HL-60 (cell line): ENCODE results near the gene SNX25.

ENCODE experiments used
- POLR2AphosphoS5 ChIP-seq: IDR thresholded peaks from 2 replicates; pipeline ENCODE4 v1.6.1; 2012; ENCODE audit warnings: low read depth
- SPI1 ChIP-seq: IDR thresholded peaks from 2 replicates; pipeline ENCODE4 v1.6.1; 2012; ENCODE audit warnings: low read depth, mild to moderate bottlenecking, borderline replicate concordance
- TF ChIP-seq, protein P1 (sequence below): IDR thresholded peaks from one replicate; pipeline ENCODE4 v1.5.1; 2011; ENCODE audit warnings: low read length, control low read depth, inconsistent platforms; ENCODE audit not compliant: insufficient read depth
- TF ChIP-seq, protein P2 (sequence below): IDR thresholded peaks from 2 replicates; pipeline ENCODE4 v1.6.1; 2012; ENCODE audit warnings: low read depth; ENCODE audit not compliant: insufficient replicate concordance

DNA sequence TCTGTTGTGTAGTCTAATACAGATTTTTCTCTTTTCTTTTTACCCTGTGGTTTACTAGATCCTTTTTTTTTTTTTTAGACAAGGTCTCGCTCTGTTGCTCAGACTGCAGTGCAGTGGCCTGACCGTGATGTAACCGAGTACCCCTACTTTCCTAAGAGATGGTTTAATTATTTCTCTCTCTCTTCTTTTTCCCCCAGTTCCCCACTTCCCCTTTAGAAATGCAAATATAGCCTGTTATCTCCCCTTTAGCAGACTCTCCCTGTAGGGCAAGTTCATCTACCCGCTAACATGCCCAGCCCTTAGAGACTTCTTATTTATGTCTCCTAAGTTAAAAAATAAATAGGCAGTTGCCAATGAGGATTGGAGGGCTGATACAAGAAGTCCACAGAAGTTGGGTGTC, 4.5 kb downstream of the SNX25 start:
- TF ChIP-seq, protein P1, sequence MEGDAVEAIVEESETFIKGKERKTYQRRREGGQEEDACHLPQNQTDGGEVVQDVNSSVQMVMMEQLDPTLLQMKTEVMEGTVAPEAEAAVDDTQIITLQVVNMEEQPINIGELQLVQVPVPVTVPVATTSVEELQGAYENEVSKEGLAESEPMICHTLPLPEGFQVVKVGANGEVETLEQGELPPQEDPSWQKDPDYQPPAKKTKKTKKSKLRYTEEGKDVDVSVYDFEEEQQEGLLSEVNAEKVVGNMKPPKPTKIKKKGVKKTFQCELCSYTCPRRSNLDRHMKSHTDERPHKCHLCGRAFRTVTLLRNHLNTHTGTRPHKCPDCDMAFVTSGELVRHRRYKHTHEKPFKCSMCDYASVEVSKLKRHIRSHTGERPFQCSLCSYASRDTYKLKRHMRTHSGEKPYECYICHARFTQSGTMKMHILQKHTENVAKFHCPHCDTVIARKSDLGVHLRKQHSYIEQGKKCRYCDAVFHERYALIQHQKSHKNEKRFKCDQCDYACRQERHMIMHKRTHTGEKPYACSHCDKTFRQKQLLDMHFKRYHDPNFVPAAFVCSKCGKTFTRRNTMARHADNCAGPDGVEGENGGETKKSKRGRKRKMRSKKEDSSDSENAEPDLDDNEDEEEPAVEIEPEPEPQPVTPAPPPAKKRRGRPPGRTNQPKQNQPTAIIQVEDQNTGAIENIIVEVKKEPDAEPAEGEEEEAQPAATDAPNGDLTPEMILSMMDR, result no peak
- TF ChIP-seq POLR2AphosphoS5 (no peak), SPI1 (peak; percentile 66)
- TF ChIP-seq, protein P2, sequence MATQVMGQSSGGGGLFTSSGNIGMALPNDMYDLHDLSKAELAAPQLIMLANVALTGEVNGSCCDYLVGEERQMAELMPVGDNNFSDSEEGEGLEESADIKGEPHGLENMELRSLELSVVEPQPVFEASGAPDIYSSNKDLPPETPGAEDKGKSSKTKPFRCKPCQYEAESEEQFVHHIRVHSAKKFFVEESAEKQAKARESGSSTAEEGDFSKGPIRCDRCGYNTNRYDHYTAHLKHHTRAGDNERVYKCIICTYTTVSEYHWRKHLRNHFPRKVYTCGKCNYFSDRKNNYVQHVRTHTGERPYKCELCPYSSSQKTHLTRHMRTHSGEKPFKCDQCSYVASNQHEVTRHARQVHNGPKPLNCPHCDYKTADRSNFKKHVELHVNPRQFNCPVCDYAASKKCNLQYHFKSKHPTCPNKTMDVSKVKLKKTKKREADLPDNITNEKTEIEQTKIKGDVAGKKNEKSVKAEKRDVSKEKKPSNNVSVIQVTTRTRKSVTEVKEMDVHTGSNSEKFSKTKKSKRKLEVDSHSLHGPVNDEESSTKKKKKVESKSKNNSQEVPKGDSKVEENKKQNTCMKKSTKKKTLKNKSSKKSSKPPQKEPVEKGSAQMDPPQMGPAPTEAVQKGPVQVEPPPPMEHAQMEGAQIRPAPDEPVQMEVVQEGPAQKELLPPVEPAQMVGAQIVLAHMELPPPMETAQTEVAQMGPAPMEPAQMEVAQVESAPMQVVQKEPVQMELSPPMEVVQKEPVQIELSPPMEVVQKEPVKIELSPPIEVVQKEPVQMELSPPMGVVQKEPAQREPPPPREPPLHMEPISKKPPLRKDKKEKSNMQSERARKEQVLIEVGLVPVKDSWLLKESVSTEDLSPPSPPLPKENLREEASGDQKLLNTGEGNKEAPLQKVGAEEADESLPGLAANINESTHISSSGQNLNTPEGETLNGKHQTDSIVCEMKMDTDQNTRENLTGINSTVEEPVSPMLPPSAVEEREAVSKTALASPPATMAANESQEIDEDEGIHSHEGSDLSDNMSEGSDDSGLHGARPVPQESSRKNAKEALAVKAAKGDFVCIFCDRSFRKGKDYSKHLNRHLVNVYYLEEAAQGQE, result no peak
